HepG2 (cell line): ENCODE data around the gene PANX1. TPM values are rescaled to one million over a fixed set of nuclear protein-coding genes. Genes with fewer than 3 reads are reported as not detected.

Source experiments
- CBX5 ChIP-seq: sonication (generic); formaldehyde crosslinking; IDR thresholded peaks from 2 replicates; pipeline ENCODE4 v1.4.0; 2020; ENCODE audit warnings: missing genetic modification reagents, borderline replicate concordance
- FOXJ3 ChIP-seq: sonication (generic); formaldehyde crosslinking; IDR thresholded peaks from 2 replicates; pipeline ENCODE4 v1.4.0; 2020; ENCODE audit warnings: missing genetic modification reagents, mild to moderate bottlenecking, borderline replicate concordance
- IRF2 ChIP-seq: IDR thresholded peaks from 2 replicates; pipeline ENCODE4 v1.6.1; 2018; ENCODE audit warnings: missing genetic modification reagents, missing compliant biosample characterization
- NCOA1 ChIP-seq: sonication (generic); formaldehyde crosslinking; IDR thresholded peaks from 2 replicates; pipeline ENCODE4 v1.9.0; 2021; ENCODE audit warnings: missing genetic modification reagents
- NR2C2 ChIP-seq: sonication (generic); formaldehyde crosslinking; IDR thresholded peaks from 2 replicates; pipeline ENCODE4 v1.4.0; 2020; ENCODE audit warnings: missing genetic modification reagents, mild to moderate bottlenecking, moderate library complexity, borderline replicate concordance
- REL ChIP-seq: sonication (generic); formaldehyde crosslinking; conservative IDR thresholded peaks from 2 replicates; pipeline ENCODE4 v1.8.0; 2022; ENCODE audit warnings: mild to moderate bottlenecking, missing genetic modification reagents, moderate library complexity
- SOX5 ChIP-seq: IDR thresholded peaks from 2 replicates; pipeline ENCODE4 v1.6.1; 2016; ENCODE audit warnings: borderline replicate concordance
- SOX6 ChIP-seq, 2 experiments: fragments of 450-650 bp in 1 of 2; sonication (generic) in 1 of 2; formaldehyde crosslinking in 1 of 2; IDR thresholded peaks; 2 replicates each; pipeline versions ENCODE4 v1.4.0 to v1.6.1; 2017 to 2020; ENCODE audit warnings: antibody characterized with exemption in 1 of 2, mild to moderate bottlenecking in 1 of 2, missing genetic modification reagents in 1 of 2
- SRSF9 ChIP-seq: fragments of 200-400 bp; formaldehyde crosslinking; IDR thresholded peaks from 2 replicates; pipeline ENCODE4 v1.6.1; 2018; ENCODE audit warnings: borderline replicate concordance, mild to moderate bottlenecking, low read depth, low read length; ENCODE audit not compliant: insufficient read depth, poor library complexity, severe bottlenecking
- TFAP4 ChIP-seq: sonication (generic); IDR thresholded peaks from 2 replicates; pipeline ENCODE4 v1.6.1; 2016; ENCODE audit warnings: low read depth, borderline replicate concordance
- ZBTB34 ChIP-seq: sonication (generic); formaldehyde crosslinking; IDR thresholded peaks from 2 replicates; pipeline ENCODE4 v1.8.0; 2022; ENCODE audit warnings: mild to moderate bottlenecking, missing genetic modification reagents
- ZMYM3 ChIP-seq: sonication (generic); formaldehyde crosslinking; IDR thresholded peaks from 2 replicates; pipeline ENCODE4 v1.5.1; 2020; ENCODE audit warnings: mild to moderate bottlenecking, missing genetic modification reagents
- ZNF446 ChIP-seq: sonication (generic); formaldehyde crosslinking; IDR thresholded peaks from 2 replicates; pipeline ENCODE4 v1.5.0; 2020; ENCODE audit warnings: mild to moderate bottlenecking, missing genetic modification reagents
- ZNF720 ChIP-seq: sonication (generic); formaldehyde crosslinking; IDR thresholded peaks from 2 replicates; pipeline ENCODE4 v1.4.0; 2020; ENCODE audit warnings: missing genetic modification reagents
- ZSCAN9 ChIP-seq: IDR thresholded peaks from 2 replicates; pipeline ENCODE4 v1.6.1; 2016; ENCODE audit warnings: borderline replicate concordance
- polyA plus RNA-seq, 8 experiments: library from polyadenylated mRNA; depleted of rRNA in 3 of 8; stranded (reverse) in 7 of 8; unstranded in 1 of 8; fragments of >200 nt; fragmentation: Illumina TruSeq in 4 of 8; extraction: Trizol in 4 of 8; gene quantifications; 2 replicates each; pipeline versions ENCODE4 v1.2.1 to v1.2.3, GENCODE V29; 2011 to 2016; ENCODE audit warnings: low read depth in 4 of 8, missing spikeins in 1 of 8, mixed read lengths in 1 of 8; ENCODE audit not compliant: insufficient read depth in 1 of 8
- total RNA-seq, 5 experiments: library from RNA; depleted of rRNA; stranded (reverse); fragments of >200 nt; fragmentation: Illumina TruSeq; extraction: Trizol; gene quantifications; 2 replicates each; pipeline ENCODE4 v1.2.3, GENCODE V29; 2016; ENCODE audit warnings: low read depth in 1 of 5
- TF ChIP-seq, protein P1 (sequence below): sonication (generic); formaldehyde crosslinking; IDR thresholded peaks from 2 replicates; pipeline ENCODE4 v1.4.0; 2020; ENCODE audit warnings: missing genetic modification reagents, borderline replicate concordance
- TF ChIP-seq, protein P2 (sequence below): sonication (generic); formaldehyde crosslinking; IDR thresholded peaks from 2 replicates; pipeline ENCODE4; 2020; ENCODE audit warnings: missing genetic modification reagents, mild to moderate bottlenecking, borderline replicate concordance

Gene PANX1
- total and polyA plus RNA-seq, 2 of the 13 experiments (the other 11 are each of a cell fraction or from before 2014, with no cell fraction given): 8.3 to 24.8 TPM

- TF ChIP-seq, protein P1, sequence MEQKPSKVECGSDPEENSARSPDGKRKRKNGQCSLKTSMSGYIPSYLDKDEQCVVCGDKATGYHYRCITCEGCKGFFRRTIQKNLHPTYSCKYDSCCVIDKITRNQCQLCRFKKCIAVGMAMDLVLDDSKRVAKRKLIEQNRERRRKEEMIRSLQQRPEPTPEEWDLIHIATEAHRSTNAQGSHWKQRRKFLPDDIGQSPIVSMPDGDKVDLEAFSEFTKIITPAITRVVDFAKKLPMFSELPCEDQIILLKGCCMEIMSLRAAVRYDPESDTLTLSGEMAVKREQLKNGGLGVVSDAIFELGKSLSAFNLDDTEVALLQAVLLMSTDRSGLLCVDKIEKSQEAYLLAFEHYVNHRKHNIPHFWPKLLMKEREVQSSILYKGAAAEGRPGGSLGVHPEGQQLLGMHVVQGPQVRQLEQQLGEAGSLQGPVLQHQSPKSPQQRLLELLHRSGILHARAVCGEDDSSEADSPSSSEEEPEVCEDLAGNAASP: peak; percentile 42; the same call in 1 of the 2 replicates
- peak; percentile 37; the same call in 1 of the 2 replicates for TF ChIP-seq ZSCAN9
- no peak for TF ChIP-seq SRSF9
- TF ChIP-seq REL (CRISPR knock-in tag): no peak
- TF ChIP-seq ZNF720 (CRISPR knock-in tag): no peak
- no peak for TF ChIP-seq SOX6 (IDR thresholded peaks at IDR 0.05)
- TF ChIP-seq SOX6 (CRISPR knock-in tag; IDR thresholded peaks at IDR 0.05): peak; percentile 91
- TF ChIP-seq ZMYM3 (CRISPR knock-in tag): no peak
- peak; percentile 20; the same call in 1 of the 2 replicates for TF ChIP-seq ZBTB34 (CRISPR knock-in tag)
- TF ChIP-seq ZNF446 (CRISPR knock-in tag): no peak
- no peak for TF ChIP-seq NR2C2
- TF ChIP-seq CBX5: no peak
- TF ChIP-seq FOXJ3: peak; percentile 70; the same call in 1 of the 2 replicates
- TF ChIP-seq NCOA1 (CRISPR knock-in tag): peak; percentile 40; the same call in 1 of the 2 replicates
- TF ChIP-seq, protein P2, sequence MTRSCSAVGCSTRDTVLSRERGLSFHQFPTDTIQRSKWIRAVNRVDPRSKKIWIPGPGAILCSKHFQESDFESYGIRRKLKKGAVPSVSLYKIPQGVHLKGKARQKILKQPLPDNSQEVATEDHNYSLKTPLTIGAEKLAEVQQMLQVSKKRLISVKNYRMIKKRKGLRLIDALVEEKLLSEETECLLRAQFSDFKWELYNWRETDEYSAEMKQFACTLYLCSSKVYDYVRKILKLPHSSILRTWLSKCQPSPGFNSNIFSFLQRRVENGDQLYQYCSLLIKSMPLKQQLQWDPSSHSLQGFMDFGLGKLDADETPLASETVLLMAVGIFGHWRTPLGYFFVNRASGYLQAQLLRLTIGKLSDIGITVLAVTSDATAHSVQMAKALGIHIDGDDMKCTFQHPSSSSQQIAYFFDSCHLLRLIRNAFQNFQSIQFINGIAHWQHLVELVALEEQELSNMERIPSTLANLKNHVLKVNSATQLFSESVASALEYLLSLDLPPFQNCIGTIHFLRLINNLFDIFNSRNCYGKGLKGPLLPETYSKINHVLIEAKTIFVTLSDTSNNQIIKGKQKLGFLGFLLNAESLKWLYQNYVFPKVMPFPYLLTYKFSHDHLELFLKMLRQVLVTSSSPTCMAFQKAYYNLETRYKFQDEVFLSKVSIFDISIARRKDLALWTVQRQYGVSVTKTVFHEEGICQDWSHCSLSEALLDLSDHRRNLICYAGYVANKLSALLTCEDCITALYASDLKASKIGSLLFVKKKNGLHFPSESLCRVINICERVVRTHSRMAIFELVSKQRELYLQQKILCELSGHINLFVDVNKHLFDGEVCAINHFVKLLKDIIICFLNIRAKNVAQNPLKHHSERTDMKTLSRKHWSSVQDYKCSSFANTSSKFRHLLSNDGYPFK (CRISPR knock-in tag): no peak
- TF ChIP-seq TFAP4: peak; percentile 14; the same call in 1 of the 2 replicates
- TF ChIP-seq IRF2 (CRISPR knock-in tag): 0 out of 2 replicates have a peak, but pooled peaks have one; percentile 32
- TF ChIP-seq SOX5 (CRISPR knock-in tag): peak; percentile 84
These were observed 24.7 kb downstream of the PANX1 start (continued) for GRCh38 chr11:94153320-94153719.
